Gastroesophageal sphincter (tissue), 4 donors: Measurements from ENCODE around the gene THY1. TPM values are rescaled to one million over a fixed set of nuclear protein-coding genes. Genes with fewer than 3 reads are reported as not detected.
A peak's percentile ranks its signal among the peaks of the same experiment; 100 is the strongest.

Source experiments
- ATAC-seq: fragments of 150-250 bp; one replicate; pipeline ENCODE4 v1.9.1; 2016; ENCODE audit warnings: mild to moderate bottlenecking, moderate library complexity
- H3K27ac ChIP-seq, 4 donors: fragments of 200-600 bp; sonication (generic) in 3 of 4; 1 replicate in 3 of 4; 2 replicates in 1 of 4; pipeline ENCODE4 v1.5.1; 2016 to 2019
- H3K27me3 ChIP-seq: fragments of 200-600 bp; sonication (generic); one replicate; pipeline ENCODE4 v1.5.1; 2019
- H3K36me3 ChIP-seq, 2 donors: fragments of 200-600 bp; sonication (generic); one replicate each; pipeline ENCODE4 v1.5.1; 2019; ENCODE audit warnings: control low read depth in 1 of 2
- H3K4me1 ChIP-seq, 3 donors: fragments of 200-600 bp; sonication (generic); 1 replicate in 2 of 3; 2 replicates in 1 of 3; pipeline ENCODE4 v1.5.1; 2016 to 2019; ENCODE audit warnings: control low read depth in 2 of 3
- H3K4me3 ChIP-seq, 2 donors: fragments of 200-600 bp; sonication (generic); one replicate each; pipeline ENCODE4 v1.5.1; 2019; ENCODE audit warnings: mild to moderate bottlenecking in 1 of 2, moderate library complexity in 1 of 2
- H3K9me3 ChIP-seq, 3 donors: fragments of 200-600 bp; sonication (generic); one replicate each; pipeline ENCODE4 v1.5.1; 2017 to 2019; ENCODE audit warnings: control low read depth in 2 of 3
- EP300 ChIP-seq: sonication (generic); formaldehyde crosslinking; IDR thresholded peaks from one replicate; pipeline ENCODE4 v1.6.1; 2017; ENCODE audit warnings: antibody characterized with exemption, mild to moderate bottlenecking
- POLR2A ChIP-seq, 2 donors: fragments of 450-650 bp; IDR thresholded peaks; one replicate each; pipeline ENCODE4 v1.6.1; 2017; ENCODE audit warnings: antibody characterized with exemption in 2 of 2, mild to moderate bottlenecking in 2 of 2, moderate library complexity in 1 of 2
- POLR2AphosphoS5 ChIP-seq: sonication (generic); formaldehyde crosslinking; IDR thresholded peaks from one replicate; pipeline ENCODE4 v1.6.1; 2017; ENCODE audit warnings: antibody characterized with exemption
- WGBS, 2 donors: methylation state at CpG; one replicate each; pipeline ENCODE4 v1.1.5; 2018; ENCODE audit warnings: low coverage in 1 of 2; 5-methylcytosine and 5-hydroxymethylcytosine counted together
- total RNA-seq, 4 donors: library from RNA; depleted of rRNA; stranded (reverse); fragments of >200 nt; gene quantifications; one replicate each; pipeline ENCODE4 v1.1.0, GENCODE V29; 2016
- TF ChIP-seq, protein P1 (sequence below), 4 experiments: fragments of 200-600 bp in 2 of 4; fragments of 450-650 bp in 2 of 4; sonication (generic) in 1 of 4; IDR thresholded peaks; one replicate each; pipeline ENCODE4 v1.5.1; 2017 to 2019; ENCODE audit warnings: antibody characterized with exemption in 4 of 4, mild to moderate bottlenecking in 2 of 4, moderate library complexity in 2 of 4

The THY1 gene
- total RNA-seq, 4 donors from 2014 or later = 2.5 to 34.5 (median 16.8) TPM

DNA sequence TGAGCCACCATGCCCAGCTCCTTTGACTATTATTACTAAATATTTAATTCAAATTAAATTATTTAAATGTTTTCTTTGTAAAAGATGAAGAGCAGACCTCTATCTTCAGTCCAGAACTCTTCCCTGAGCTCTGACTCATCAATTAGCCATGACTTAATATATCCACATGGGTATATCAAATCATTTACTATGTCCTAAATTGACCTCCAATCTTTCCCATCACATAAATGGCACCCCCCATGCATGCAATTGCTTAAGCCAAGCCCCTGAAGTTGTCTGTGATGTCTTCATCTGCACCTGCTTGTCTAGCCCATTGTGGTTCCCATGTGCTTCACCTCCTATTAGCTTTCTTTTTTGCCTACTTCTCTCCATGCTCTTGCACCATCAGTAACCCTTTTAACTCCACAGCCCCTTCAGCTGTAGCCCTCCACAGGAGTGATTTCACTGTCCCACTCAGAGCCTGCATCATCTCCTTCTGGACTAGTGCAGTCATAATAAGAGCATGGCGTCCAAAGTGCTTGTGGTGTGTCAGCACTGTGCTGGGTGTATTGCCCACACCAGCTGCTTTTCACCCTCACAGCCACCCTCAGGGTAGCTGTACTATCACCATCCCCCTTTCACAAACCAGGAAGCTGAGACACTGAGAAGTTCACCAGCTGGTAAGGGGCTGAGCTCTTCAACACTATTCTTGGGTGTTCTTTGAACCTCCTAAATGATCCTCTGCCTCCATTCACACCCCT lies 11.8 kb upstream of the THY1 start:
- H3K4me3 ChIP-seq = no peak overlapping the region
- no peak for TF ChIP-seq POLR2A (IDR thresholded peaks at IDR 0.05)
- H3K4me1 ChIP-seq = peaks cover 0 to 18% (median 6%) of the 10 kb centered on the region in 3 donors
- ATAC-seq = no peak
- H3K9me3 ChIP-seq = no peaks in the 10 kb centered on the region
- H3K27ac ChIP-seq = no peak overlapping the region
- no peaks in the 10 kb centered on the region for H3K36me3 ChIP-seq
- WGBS, 2 donors = 91% methylated on average over 1 of the region's 1 CpG; no CpG with 5 or more reads in 1 of the 2 donors
- no peaks in the 10 kb centered on the region for H3K27me3 ChIP-seq

DNA sequence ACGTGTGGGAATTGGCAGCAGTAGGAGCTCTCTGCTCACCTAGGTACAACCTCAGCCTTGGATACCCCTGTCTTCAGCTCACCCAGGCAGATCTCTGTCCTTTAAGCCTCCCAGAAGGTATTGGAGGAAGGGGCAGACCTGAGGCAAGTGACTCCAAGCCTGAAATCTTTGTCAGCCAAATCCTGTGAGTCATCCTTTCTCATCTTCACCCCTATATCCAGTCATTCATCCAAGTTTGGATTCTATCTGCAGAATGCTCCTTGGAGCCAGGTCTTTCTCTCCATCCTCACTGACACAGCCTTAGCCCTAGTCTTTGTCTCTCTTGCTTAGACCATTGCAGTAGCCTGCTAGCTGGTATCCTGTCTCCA lies 10.4 kb upstream of the THY1 start:
- H3K4me3 ChIP-seq = no peak overlapping the region
- WGBS, 2 donors = 0% methylated on average over 1 of the region's 1 CpG; no CpG with 5 or more reads in 1 of the 2 donors
- ATAC-seq = no peak

DNA sequence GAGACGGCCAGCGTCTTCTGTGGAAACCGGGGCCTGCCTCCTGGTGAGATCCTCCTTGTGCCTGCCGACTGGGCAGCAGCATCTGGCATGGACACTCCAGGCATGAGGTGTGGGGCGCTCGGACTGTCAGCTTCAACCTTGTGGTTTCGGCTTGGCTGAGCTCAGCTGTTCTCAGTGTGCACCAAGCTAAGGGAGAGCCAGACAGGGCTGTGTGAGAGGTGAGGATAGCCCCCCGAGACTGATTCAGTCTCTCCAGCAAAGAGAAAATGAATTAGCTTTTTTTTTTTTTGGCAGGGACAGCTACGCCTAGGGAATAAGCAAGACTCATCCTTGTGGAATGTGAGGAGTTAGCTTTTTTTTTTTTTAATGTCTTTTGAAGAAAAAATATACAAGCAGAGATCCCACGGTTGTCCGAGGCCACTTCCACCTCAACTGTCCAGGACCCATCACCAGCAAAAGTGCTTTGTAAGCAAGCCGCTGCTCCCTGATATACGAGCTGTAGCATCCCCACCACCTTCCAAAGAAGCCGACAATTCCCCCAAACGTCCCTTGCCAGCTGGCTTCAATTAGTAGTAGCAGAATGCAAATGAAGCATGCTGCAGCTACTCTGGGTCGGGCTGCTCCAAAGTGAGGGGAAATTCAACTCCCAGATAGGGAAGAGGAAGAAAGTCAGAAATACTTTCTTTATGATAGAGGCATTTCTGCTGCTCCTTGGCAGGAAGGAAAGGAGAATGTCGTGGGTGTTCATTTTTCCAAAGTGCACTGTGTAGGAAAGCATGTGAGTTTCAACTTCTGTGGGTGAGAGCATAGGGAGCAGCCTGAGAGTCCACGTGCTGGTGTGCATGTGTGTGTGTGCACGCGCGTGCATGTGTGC lies 9.7 kb upstream of the THY1 start:
- peak; percentile 13 for TF ChIP-seq POLR2AphosphoS5
- TF ChIP-seq, protein P1, sequence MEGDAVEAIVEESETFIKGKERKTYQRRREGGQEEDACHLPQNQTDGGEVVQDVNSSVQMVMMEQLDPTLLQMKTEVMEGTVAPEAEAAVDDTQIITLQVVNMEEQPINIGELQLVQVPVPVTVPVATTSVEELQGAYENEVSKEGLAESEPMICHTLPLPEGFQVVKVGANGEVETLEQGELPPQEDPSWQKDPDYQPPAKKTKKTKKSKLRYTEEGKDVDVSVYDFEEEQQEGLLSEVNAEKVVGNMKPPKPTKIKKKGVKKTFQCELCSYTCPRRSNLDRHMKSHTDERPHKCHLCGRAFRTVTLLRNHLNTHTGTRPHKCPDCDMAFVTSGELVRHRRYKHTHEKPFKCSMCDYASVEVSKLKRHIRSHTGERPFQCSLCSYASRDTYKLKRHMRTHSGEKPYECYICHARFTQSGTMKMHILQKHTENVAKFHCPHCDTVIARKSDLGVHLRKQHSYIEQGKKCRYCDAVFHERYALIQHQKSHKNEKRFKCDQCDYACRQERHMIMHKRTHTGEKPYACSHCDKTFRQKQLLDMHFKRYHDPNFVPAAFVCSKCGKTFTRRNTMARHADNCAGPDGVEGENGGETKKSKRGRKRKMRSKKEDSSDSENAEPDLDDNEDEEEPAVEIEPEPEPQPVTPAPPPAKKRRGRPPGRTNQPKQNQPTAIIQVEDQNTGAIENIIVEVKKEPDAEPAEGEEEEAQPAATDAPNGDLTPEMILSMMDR (IDR thresholded peaks at IDR 0.05) = no peak
- Histone ChIP-seq H3K36me3 (no peaks in the 10 kb centered on the region), H3K4me1 (peaks cover 0 to 18% (median 6%) of the 10 kb centered on the region in 3 donors), H3K9me3 (no peaks in the 10 kb centered on the region), H3K4me3 (peak overlapping the region in 1 of 2 donors; percentile 28), H3K27ac (peak overlapping the region in 3 of 4 donors; percentile 36 to 64 (median 53)), H3K27me3 (no peaks in the 10 kb centered on the region)
- peak; percentile 54 for ATAC-seq
- WGBS, 2 donors = 13 to 16% methylated on average over 10 to 17 of the region's 21 CpGs

More for the DNA sequence above, 10.4 kb upstream of the THY1 start:
- Histone ChIP-seq H3K9me3 (no peaks in the 10 kb centered on the region), H3K36me3 (no peaks in the 10 kb centered on the region), H3K27me3 (no peaks in the 10 kb centered on the region), H3K27ac (peak overlapping the region in 1 of 4 donors; percentile 53), H3K4me1 (peaks cover 0 to 18% (median 6%) of the 10 kb centered on the region in 3 donors)
- TF ChIP-seq POLR2AphosphoS5 (no peak), POLR2A (IDR thresholded peaks at IDR 0.05) (no peak), EP300 (no peak)
- TF ChIP-seq, protein P1 (IDR thresholded peaks at IDR 0.05) = no peak

DNA sequence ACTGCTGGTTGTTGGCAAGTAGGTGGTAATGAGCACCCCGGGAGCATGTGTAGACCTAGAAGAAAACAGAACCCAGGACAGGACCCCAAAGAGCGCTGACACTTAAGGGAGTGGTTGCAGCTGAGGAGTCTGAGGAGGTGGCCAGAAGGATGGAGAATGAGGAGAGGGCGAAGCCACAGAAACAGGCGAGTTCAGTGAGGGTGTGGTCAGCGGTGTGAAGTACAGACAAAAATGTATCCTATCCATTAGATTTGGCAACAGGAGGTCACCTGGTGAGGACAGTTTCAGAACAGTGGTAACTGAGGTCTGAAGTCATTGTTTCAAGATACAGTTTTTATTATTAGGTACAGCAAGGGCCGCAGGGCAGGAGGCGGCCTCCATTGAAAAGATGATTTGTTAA lies 8.6 kb upstream of the THY1 start:
- no peak for ATAC-seq
- Histone ChIP-seq H3K9me3 (no peaks in the 10 kb centered on the region), H3K4me3 (no peak overlapping the region), H3K27ac (no peak overlapping the region), H3K36me3 (no peaks in the 10 kb centered on the region), H3K27me3 (no peaks in the 10 kb centered on the region), H3K4me1 (peaks cover 0 to 18% (median 6%) of the 10 kb centered on the region in 3 donors)
- TF ChIP-seq, protein P1 (IDR thresholded peaks at IDR 0.05) = no peak
- TF ChIP-seq POLR2A (IDR thresholded peaks at IDR 0.05) (no peak), POLR2AphosphoS5 (no peak), EP300 (no peak)
- WGBS, 2 donors = 85 to 93% methylated on average over 3 to 7 of the region's 7 CpGs

DNA sequence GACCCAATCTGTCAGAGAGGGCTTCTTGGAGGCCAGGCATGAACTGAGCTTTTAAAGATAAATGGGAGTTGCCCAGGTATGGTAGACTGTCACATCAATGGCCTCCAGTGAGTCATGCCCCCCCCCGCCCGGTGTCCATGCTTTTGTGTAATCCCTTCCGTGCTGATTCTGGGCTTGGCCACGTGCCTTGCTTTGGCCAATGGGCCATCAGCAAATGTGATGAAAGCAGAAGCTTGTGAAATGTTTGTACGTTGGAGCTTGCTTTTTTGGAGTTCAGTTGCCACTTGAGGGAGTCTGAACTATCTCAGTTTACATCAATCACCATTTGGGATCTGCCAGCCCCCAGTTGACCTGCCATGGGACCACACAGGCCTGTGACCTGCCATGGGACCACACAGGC lies 4.3 kb upstream of the THY1 start:
- no peak for TF ChIP-seq POLR2AphosphoS5
- TF ChIP-seq EP300 = no peak
- no peak for TF ChIP-seq POLR2A (IDR thresholded peaks at IDR 0.05)
- TF ChIP-seq, protein P1 (IDR thresholded peaks at IDR 0.05) = no peak
- peaks cover 0 to 21% (median 9%) of the 10 kb centered on the region in 3 donors for H3K4me1 ChIP-seq
- no peak overlapping the region for H3K27ac ChIP-seq
- peaks cover 11% of the 10 kb centered on the region for H3K27me3 ChIP-seq
- 69 to 89% methylated on average over 4 to 5 of the region's 5 CpGs for WGBS, 2 donors
- H3K36me3 ChIP-seq = no peaks in the 10 kb centered on the region
- H3K4me3 ChIP-seq = no peak overlapping the region
- no peak for ATAC-seq
- no peaks in the 10 kb centered on the region for H3K9me3 ChIP-seq
